ENCODE measurements around the gene PEX11G.
A peak's percentile ranks its signal among the peaks of the same experiment; 100 is the strongest.

Gene PEX11G

DNA sequence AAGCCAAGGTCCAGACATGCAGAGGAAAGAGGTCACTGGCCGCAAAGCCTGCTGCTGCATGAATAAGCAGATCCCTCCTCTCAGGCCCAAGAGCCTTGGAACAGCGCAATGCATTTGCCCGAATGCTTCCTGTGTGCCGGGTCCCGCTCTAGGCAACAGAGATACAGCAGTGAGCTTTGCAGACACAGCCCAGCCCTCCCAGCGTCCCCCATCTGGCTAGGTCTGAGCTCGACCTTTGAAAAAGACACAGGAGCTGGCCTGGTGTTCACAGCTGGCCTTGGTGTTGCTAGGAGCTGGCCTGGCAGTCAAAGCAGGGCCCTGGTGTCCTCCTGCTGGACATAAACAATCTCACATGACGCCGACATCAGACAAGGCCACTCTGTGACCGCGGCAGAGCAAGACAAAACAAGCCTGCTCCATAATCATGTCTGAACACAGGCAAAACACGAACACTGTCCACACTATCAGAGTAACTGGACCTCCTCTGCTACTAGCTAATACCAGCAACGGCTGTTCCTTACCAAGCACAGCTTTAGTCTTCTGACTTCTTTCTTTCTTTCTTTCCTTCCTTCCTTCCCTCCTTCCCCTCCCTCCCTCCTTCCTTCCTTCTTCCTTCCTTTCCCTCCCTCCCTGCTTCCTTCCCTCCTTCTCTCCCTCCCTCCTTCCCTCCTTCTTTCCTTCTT is 5.7 kb upstream of the PEX11G start:
- no peak for DNase-seq (ENCODE audit: low read depth in 3 of 3)

DNA sequence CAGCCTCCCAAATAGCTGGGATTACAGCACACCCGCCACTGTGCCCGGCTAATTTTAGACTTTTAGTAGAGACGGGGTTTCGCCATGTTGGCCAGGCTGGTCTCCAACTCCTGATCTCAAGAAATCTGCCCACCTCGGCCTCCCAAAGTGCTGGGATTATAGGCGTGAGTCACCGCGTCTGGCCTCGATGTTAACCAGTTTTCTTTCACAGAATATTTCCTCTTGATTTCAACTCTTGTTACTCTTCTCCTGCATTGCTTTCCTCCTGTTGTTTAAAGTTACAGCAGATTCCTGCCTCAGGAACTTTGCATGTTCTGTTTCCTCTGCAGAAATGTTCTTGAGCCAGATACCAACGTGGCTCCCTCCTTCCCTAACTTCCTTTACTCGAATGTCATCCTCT is 3.7 kb upstream of the PEX11G start:
- DNase-seq (ENCODE audit: low read depth in 3 of 3): no peak

DNA sequence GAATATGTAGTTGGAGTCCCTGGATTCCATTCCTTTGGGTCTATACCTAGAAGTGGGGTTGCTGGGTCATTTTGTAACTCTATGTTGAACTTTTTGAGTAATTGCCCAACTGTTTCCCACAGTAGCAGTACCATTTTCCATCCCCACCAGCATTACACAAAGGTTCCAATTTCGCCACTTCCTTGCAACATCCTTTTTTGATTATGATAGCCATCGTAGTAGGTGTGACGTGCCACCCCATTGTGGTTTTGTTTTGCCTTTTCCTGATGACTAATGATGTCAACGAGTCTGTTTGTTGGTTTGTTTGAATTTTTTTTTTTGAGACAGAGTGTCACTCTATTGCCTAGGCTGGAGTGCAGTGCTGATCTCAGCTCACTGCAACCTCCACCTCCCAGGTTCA is 3.3 kb upstream of the PEX11G start:
- DNase-seq (ENCODE audit: low read depth in 3 of 3): peak in 1 of 3 experiments; percentile 58

DNA sequence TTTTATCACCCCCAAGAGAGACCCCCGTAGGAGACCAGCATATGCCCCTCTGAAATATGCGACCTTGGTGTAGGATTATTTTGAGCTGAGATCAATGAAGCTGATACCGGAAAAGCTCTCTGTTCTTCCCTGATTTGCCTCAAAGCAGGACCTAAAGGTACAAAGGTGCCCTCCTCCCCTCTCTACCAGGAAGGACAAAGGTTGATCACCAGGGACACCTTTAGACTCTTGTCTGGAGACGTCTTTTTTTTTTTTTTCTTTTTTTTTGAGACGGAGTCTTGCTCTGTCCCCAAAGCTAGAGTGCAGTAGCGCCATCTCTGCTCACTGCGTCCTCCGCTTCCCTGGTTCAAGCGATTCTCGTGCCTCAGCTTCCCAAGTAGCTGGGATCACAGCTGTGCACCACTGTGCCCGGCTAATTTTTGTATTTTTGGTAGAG is 792 bp upstream of the PEX11G start:
- no peak for DNase-seq (ENCODE audit: low read depth in 3 of 3)

DNA sequence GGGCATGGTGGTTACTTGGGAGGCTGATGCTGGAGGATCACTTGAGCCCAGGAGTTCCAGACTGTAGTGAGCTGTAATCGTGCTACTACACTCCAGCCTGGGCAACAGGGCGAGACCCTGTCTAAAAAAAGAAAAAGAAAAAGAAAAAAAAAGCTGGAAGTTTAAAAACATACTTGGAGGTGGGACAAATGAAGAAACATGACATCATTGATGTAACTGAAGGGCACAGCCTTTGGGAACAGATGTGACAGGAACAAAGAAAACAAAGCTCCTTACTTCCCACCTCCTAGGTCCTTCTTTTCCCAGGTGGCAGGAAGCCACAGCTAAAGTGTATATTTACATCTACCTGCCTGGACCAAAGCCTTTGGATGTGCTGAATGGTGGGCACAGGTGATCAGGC is 1.9 kb downstream of the PEX11G start:
- no peak for DNase-seq (ENCODE audit: low read depth in 3 of 3)

DNA sequence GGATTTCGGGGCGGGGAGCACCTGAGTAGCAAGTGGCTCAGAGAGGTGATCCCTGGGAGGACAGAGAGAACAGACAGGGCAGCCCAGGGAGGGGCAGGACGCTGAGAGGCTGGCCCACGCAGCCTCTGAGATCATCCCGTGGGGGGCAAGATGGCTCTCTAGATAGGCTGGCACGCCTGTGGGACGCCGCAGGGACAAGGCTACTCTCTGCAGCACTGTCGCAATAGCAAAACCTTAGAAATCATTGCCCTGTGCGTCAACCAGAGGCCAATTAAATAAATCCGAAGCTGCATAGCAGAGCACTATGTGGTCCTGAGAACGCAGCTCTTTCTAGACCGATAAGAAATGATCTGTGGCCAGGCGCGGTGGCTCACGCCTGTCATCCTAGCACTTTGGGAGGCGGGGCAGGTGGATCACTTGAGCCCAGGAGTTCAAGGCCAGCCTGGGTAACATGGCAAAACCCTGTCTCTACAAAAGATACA is 5.1 kb downstream of the PEX11G start:
- DNase-seq (ENCODE audit: low read depth in 3 of 3): no peak

DNA sequence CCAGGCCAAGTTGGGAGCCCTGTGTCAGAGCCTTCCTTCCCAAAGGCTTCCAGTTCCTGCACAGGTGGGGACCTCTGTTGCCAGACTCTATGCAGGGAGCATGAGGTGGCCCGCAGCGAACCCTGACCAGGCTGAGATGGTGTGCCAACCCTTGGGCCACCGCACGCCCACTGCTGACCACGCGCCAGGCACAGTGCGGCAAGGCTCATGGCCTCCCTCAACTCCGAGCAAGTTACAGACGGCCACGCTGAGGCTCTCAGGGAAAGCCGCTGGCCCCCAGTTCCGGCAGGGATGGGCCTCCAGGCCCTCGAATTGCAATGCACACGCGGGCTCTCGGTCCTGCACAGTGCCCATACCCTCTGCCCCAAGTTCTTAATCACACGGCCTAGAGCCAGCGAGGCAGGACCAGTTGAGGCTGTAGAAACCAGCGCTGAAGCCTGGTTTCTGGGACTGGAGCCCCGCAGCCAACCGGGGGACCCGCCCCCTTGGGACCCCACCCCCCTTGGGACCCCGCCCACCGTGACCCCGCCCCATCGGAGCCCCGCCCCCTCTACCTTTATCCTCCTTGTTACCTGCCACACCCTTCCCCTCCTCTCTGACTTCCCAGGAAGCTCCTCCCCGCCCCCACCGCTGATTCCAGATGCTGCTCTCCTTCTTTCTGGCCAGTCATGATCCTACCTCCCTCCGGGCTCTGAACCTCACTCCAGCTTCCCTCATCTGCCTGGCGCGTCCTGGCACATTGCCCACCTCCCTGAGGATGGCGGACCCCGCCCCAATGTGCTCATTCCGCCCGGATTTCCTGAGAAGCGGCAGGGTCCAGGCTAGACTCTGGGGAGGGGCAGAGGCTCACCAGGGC is 6.0 kb downstream of the PEX11G start:
- no peak for DNase-seq (ENCODE audit: low read depth in 3 of 3)

DNA sequence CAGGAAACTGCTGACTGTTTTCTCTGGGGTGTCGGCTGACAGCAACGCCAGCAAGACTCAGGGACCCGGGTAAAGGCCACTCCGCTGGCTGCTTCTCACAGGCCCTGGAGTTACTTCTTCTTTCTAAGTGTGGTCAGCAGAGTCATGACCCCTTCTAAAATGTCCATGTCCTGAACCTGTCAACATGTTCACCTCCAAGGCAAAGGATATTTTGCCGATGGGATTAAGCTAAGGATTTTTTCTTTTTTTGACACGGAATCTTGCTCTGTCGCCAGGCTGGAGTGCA is 7.9 kb downstream of the PEX11G start:
- DNase-seq (ENCODE audit: low read depth in 3 of 3): no peak

DNA sequence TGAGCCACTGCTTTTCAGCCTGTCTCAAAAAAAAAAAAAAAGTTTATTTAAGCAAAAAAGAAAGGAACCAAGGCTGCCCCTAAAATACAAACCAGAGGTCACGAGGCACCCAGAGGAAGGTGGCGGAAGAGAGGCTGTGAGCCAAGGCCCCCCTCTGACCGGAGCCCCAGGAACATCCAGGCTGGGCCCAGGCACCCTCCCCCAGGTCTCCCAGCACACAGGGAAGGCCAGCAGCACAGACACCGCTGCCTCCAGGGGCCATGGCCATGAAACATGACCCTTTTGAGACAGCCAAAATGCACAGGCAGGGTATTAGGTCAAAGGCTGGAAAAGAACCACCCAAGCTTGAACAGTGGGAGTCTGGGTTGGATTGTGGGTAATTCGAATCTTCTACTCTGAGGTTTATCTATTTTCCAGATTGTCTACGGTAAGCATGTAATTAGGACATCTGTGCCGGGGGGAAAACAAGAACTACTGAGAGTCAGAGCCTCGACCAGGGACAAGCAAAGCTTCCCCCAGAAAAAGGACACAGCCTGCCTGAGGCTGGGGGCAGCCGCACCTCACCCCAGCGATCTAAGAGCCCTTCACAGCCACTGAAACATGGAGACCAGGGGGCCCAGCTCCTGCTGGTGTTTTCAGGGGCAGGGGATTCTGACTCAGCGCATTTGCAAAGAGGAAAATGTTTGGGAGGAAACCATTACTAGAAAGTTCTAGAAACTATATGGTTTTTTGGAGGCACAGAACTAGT is 8.4 kb downstream of the PEX11G start:
- no peak for DNase-seq (ENCODE audit: low read depth in 3 of 3)

DNA sequence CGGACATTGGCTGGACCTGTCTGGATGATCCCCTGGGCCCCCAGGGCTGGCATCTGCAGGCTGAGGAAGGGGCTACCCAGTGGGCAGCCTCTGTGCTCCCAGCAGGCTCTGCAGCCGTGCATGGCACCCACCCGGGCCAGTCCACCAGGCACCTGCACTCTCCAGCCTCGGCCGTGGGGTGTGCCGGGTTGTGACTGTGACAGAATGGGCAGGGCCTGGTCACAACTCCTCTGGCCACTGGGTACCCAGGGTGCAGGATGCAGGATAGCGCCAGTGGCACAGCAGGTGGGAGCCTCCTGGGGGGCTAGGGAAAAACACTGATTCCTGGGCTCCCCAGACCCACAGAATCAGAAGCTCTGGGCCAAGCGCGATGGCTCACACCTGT is 10.0 kb downstream of the PEX11G start:
- no peak for DNase-seq (ENCODE audit: low read depth in 3 of 3)

DNA sequence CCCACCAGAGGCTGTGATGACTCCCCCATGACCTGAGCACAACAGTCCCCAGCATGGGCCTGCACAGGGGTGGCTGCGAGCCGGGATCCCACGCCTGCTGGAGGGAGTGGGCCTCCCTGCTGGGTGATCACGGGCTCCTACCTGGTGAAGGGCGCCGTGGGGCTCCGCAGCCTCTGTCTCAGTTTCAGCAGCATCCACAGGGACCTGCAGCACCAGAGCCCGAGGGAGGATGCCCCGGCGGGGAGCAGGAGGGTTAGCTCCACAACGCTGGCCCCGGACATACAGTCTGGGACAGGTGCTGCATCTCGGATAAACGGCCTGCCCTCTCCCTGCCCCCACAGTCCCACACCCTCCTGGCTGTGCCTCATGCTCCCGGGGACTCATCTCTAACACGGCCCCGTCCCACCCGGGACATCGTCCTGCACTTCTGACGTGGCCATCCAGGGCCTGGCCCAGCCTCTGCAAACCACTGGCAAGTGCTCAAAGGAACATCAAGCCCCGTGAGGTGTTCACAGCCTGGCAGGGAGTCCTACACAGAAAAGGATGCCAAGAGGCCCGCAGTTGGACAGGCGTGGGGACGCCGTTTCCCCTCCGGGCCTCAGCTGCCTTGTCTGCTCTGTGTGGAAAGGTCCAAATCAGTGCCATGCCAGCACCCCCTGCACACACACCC is 10.5 kb downstream of the PEX11G start:
- DNase-seq (ENCODE audit: low read depth in 3 of 3): no peak

DNA sequence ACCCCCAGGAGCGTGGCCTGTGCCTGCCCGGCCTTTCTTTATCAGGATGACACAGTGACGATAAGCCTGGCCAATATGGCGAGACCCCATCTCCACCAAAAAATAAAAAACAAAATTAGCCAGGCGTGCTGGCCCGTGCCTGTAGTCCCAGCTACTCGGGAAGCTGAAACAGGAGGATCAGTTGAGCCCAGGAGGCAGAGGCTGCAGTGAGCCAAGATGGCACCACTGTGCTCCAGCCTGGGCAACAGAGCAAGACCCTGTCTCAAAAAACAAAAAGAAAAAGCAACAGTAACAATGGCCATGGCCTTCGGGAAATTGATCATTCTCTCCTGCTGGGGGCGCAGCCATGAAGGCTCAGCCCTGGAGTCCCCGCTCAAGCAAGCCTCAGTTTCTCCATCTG is 11.1 kb downstream of the PEX11G start:
- no peak for DNase-seq (ENCODE audit: low read depth in 3 of 3)

DNA sequence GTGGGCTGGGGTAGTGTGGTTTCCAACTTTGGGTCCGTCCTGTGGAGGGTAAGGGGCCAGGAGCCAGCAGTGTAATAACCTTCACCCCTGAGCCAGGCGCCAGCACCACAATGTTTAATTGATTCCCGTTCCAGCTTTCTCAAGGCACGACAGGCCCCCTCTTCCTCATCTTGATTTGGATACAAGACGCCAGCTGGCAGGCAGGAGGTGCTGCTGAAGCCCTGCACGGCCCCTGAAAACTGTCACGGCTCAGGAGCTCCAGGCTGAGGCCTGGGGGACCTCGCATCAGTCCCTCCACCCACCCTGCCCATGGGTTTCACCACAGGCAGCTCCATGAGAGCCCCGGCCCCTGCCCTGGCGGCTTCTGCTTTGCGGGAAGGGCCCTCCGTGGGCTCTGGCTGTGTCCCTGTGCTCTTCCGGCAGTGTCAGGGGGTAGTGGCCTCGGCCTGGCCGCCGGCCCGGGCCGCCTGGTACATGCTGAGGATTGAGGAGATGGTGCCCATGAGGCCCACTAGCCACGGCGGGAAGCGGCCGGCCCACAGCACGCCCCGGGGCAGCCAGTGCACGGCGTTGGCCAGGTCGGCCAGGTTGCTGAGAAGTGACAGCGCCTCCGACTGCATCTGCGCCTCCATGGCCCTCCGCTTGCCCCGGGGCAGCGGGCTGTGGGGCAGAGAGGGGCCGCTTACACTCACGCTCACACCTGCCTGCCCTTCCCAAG is 11.9 kb downstream of the PEX11G start:
- no peak for DNase-seq (ENCODE audit: low read depth in 3 of 3)

DNA sequence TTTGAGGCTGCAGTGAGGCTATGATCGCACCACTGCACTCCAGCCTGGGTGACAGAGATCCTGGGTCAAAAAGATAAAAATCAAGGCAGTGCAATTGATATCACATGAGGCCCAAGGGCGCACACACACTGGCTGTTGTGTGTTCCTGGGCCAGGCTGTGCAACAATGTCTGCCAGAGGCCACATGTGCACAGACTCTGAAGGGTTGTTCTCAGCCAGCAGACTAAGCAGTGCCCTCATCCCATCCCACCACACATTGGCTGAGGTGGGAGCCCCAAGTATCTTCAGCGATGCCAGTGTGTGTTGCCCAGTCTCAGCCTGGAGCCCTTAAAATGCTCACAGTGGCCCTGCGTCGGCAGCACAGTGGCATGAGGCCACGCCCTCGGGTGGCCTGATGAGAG is 12.6 kb downstream of the PEX11G start:
- DNase-seq (ENCODE audit: low read depth in 3 of 3): no peak

DNA sequence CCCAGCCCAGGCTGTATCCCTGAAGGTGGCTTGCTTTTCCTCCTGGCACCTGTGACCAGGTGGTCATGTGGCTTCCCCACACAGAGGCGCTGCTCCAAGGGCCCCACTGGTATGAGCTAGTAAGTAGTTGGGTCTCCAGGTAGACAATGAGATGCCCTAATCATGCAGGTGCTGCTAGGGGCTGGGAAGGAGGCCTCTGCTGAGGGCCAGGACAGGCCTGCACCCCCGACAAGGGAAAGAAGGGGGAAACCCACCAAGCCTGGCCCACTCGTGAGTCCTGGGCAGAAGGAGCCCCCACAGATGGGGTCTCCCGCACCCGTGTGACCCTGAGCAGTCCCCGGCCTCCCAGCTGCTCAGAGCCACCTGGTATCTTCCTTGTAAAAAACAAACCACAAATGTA is 13.2 kb downstream of the PEX11G start:
- no peak for DNase-seq (ENCODE audit: low read depth in 3 of 3)

DNA sequence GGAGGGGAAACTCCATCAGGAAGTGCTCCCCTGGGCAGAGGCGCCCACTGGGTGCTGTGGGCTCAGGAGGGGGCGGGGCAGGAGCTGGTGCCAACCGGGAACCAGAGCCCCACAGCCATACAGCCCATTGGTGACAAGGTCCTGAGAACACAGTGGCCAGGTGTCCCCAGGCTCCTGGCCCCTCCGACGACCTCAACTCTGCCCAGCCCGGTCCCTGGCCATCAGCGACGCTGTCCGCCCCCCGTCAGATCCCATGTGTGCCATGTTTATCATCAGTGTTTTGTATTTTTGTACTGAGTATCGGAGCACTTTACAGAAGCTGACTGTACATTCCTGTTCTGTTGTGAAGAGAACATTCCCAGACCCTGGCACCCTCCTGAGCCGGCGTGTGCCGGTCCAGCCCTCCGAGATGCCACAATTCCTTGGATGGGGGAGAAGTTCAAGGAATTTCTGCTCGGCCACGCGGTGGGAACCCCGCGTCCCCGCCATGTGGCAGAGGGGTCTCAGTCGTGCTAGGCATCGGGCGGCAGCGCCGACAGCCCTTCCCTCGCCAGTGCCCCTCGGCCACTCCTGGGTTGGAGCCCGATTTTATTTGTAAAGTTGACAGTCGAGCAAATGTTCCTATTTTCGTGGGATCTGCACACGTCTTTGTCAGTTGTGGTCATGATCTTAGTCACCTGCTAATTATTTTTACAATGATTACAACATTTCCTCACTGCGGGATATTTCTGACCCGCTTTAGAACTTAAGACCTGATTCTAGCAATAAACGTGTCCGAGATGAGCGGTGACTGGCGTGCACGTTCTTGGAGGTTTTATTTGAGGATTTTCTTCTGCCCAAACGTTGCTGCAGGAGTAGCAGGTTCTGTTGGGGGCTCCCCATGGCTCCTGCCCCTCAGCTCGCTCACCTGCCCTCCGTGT is 16.9 kb downstream of the PEX11G start:
- no peak for DNase-seq (ENCODE audit: low read depth in 3 of 3)

DNA sequence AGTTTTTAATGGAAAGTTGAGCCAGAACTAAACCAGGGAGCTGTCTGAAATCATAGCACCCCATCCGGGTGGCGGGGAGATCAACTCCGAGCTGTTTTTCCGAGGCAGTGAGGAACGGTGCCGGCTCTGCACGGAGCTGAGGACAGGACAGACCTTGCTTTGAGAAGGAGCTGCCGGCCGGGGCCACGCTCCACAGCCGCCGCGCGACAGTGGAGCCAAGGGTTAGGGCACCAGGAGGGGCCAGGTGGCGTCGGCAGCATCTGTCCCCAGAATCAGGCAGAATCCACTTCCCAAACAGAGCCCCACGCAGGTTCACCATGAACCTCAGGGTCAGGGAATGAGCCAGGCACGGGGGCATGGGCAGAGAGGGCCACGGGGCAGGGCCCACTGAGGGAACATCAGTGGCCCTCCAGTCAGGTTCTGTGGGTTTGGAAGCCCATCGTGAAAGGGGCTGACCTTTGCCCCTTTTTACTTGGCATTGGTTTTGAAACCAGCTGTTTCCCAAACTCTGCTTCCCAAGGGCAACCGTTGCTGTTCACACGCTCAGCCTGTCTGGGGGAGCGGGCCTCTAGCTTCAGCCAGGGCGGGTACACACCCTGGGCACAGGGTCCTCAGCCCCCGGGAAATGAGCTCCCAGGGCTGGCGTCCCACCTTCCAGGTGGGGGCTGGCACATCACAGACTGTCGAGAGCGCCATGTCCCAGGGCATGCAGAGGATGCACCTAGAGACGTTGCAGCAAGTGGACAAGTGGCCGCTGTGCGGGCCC is 18.1 kb downstream of the PEX11G start:
- DNase-seq (ENCODE audit: low read depth in 3 of 3): no peak

DNA sequence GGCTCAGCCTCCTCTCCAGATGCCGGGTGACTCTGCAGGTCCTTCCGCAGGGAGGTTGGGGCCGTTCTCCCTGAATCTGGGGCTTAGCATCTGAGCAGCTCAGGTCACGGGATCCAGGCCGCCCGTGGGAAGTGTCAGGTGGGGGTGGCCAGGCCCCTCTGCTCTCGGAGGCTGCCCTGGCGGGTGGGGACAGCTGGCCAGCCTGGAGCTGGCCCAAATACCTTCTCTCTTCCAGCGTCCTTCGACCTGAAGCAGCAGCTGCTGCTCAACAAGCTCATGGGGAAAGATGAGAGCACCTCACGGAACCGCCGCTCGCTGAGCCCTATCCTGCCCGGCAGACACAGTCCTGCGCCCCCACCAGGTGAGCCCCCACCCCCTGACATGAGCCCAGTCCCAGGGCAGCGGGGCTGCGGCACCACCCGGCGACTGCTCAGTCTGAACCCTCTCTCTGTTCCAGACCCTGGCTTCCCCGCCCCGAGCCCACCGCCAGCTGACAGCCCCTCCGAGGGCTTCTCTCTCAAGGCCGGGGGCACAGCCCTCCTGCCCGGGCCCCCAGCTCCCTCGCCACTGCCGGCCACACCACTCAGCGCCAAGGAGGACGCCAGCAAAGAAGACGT is 19.1 kb downstream of the PEX11G start:
- DNase-seq (ENCODE audit: low read depth in 3 of 3): no peak

DNA sequence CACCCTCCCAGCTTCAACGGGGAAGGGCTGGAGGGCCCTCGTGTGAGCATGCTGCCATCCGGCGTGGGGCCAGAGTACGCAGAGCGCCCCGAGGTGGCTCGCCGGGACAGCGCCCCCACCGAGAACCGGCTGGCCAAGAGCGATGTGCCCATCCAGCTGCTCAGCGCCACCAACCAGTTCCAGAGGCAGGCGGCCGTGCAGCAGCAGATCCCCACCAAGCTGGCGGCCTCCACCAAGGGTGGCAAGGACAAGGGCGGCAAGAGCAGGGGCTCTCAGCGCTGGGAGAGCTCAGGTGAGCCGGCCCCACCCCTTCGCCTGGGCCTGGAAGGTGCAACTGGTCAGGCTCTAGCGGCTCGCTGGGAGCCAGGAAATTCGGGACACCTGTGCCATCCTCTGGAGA is 20.0 kb downstream of the PEX11G start:
- no peak for DNase-seq (ENCODE audit: low read depth in 3 of 3)

Measured in stimulated activated CD4-positive, alpha-beta T cell treated with anti-CD3 and anti-CD28 coated beads, TNF-alpha, amount 100 ng/mL, for 24 hours (primary cell).